H1 (cell line): ENCODE measurements around the gene MAPK1. TPM values are rescaled to one million over a fixed set of nuclear protein-coding genes. Genes with fewer than 3 reads are reported as not detected.

Experiments
- ASH2L ChIP-seq: fragments of 200-600, 300-600 bp; sonication (generic); IDR thresholded peaks from one replicate; pipeline ENCODE4 v1.7.1; 2017; ENCODE audit warnings: low read length
- ATF2 ChIP-seq: IDR thresholded peaks from 2 replicates; pipeline ENCODE4 v1.6.1; 2012; ENCODE audit warnings: low read length, inconsistent platforms
- CHD7 ChIP-seq: fragments of 300-600 bp; sonication (generic); IDR thresholded peaks from 2 replicates; pipeline ENCODE4 v1.7.1; 2012; ENCODE audit warnings: low read length, moderate library complexity, mild to moderate bottlenecking, inconsistent platforms; ENCODE audit not compliant: insufficient replicate concordance
- CTBP2 ChIP-seq: IDR thresholded peaks from 2 replicates; pipeline ENCODE4 v1.7.0; 2011; ENCODE audit warnings: borderline replicate concordance, mild to moderate bottlenecking, moderate library complexity, mixed read lengths, low read length; ENCODE audit not compliant: insufficient read depth, insufficient read length
- EP300 ChIP-seq, 2 experiments: IDR thresholded peaks; 1 replicate in 1 of 2; 2 replicates in 1 of 2; pipeline ENCODE4 v1.6.1; 2011 to 2012; ENCODE audit warnings: low read depth in 2 of 2, low read length in 2 of 2, mild to moderate bottlenecking in 2 of 2, borderline replicate concordance in 1 of 2, inconsistent platforms in 1 of 2, moderate library complexity in 1 of 2
- HDAC2 ChIP-seq, 2 experiments: fragments of 300-600 bp in 1 of 2; sonication (generic) in 1 of 2; IDR thresholded peaks; 2 replicates each; pipeline ENCODE4 v1.6.1; 2011 to 2012; ENCODE audit warnings: low read depth in 2 of 2, low read length in 2 of 2, mild to moderate bottlenecking in 2 of 2, moderate library complexity in 2 of 2, borderline replicate concordance in 1 of 2, inconsistent platforms in 1 of 2
- PHF8 ChIP-seq: fragments of 200-600 bp; sonication (generic); conservative IDR thresholded peaks from 2 replicates; pipeline ENCODE4 v1.7.1; 2012; ENCODE audit warnings: low read depth, mild to moderate bottlenecking, inconsistent platforms, low read length, moderate library complexity
- polyA plus RNA-seq, 7 experiments: library from polyadenylated mRNA; depleted of rRNA in 3 of 7; stranded (reverse) in 5 of 7; unstranded in 2 of 7; fragments of >200 nt in 5 of 7; fragments of 200-250 nt in 2 of 7; gene quantifications; 1 replicate in 5 of 7; 2 replicates in 1 of 7; 4 replicates in 1 of 7; pipeline versions ENCODE4 v1.2.1 to v1.2.3, GENCODE V29; 2011 to 2013; ENCODE audit warnings: missing spikeins in 2 of 7, mixed read lengths in 2 of 7
- total RNA-seq: library from RNA; stranded (reverse); fragmentation: NEBNext Ultra II Directional; extraction: Animal tissue kit (Norgen Biotek cat#: 25700); gene quantifications from 2 replicates; pipeline ENCODE4 v1.2.1, GENCODE V29; 2021

Gene MAPK1
- total and polyA plus RNA-seq, 2 of the 8 experiments (the other 6 are each of a cell fraction or from before 2014, with no cell fraction given), result 28.1 to 101 TPM

GRCh38 chr22:21887841-21888240 is 20.4 kb upstream of the MAPK1 start (continued):
- TF ChIP-seq CHD7 (no peak), PHF8 (no peak), CTBP2 (no peak), ASH2L (no peak), ATF2 (no peak), HDAC2 (IDR thresholded peaks at IDR 0.05; ENCODE audit: borderline replicate concordance in 1 of 2, low read depth in 2 of 2, low read length in 2 of 2) (no peak), EP300 (IDR thresholded peaks at IDR 0.05; ENCODE audit: borderline replicate concordance in 1 of 2, low read depth in 2 of 2, low read length in 2 of 2) (no peak)
